Activated T-helper 1 cell treated with anti-CD3 and anti-CD28 coated beads, Interleukin-12 subunit alpha, Interleukin-12 subunit beta, Interleukin-2, Interleukin-4 antibody, amounts not matched to agents 30 ng/mL and 10 ng/mL and 1 ng/mL, durations not matched to agents 14 hours and 24 hours and 36 hours (primary cell): Measurements from ENCODE around the gene CROCC2. TPM values are rescaled to one million over a fixed set of nuclear protein-coding genes. Genes with fewer than 3 reads are reported as not detected.

ENCODE experiments used
- DNase-seq: peaks from one replicate; pipeline ENCODE4 v3.0.0; 2021; ENCODE audit warnings: low spot score
- H3K27ac Mint-ChIP-seq: one replicate; pipeline ENCODE4 v1.8.0; 2021; ENCODE audit warnings: mild to moderate bottlenecking, mixed read lengths
- H3K27me3 Mint-ChIP-seq: one replicate; pipeline ENCODE4 v1.8.0; 2022; ENCODE audit warnings: mild to moderate bottlenecking, moderate library complexity, mixed read lengths; ENCODE audit not compliant: insufficient read depth
- H3K36me3 Mint-ChIP-seq: one replicate; pipeline ENCODE4 v1.8.0; 2021; ENCODE audit warnings: low read depth, mixed read lengths
- H3K4me1 Mint-ChIP-seq: one replicate; pipeline ENCODE4 v1.8.0; 2021; ENCODE audit warnings: low read depth, mixed read lengths
- H3K4me3 Mint-ChIP-seq: one replicate; pipeline ENCODE4 v1.8.0; 2021; ENCODE audit warnings: mild to moderate bottlenecking, moderate library complexity, mixed read lengths
- H3K9me3 Mint-ChIP-seq: one replicate; pipeline ENCODE4 v1.8.0; 2021; ENCODE audit warnings: mixed read lengths
- intact Hi-C: fragments of 100-400 bp; cut with micrococcal nuclease; formaldehyde crosslinking; loops from one replicate; pipeline ENCODE4 v1.15.1; 2024
- total RNA-seq: library from RNA; stranded (reverse); gene quantifications from 2 replicates; pipeline ENCODE4 v1.2.3, GENCODE V29; 2022

CROCC2 gene
- total RNA-seq, 1 donor from 2014 or later, result not detected

DNA sequence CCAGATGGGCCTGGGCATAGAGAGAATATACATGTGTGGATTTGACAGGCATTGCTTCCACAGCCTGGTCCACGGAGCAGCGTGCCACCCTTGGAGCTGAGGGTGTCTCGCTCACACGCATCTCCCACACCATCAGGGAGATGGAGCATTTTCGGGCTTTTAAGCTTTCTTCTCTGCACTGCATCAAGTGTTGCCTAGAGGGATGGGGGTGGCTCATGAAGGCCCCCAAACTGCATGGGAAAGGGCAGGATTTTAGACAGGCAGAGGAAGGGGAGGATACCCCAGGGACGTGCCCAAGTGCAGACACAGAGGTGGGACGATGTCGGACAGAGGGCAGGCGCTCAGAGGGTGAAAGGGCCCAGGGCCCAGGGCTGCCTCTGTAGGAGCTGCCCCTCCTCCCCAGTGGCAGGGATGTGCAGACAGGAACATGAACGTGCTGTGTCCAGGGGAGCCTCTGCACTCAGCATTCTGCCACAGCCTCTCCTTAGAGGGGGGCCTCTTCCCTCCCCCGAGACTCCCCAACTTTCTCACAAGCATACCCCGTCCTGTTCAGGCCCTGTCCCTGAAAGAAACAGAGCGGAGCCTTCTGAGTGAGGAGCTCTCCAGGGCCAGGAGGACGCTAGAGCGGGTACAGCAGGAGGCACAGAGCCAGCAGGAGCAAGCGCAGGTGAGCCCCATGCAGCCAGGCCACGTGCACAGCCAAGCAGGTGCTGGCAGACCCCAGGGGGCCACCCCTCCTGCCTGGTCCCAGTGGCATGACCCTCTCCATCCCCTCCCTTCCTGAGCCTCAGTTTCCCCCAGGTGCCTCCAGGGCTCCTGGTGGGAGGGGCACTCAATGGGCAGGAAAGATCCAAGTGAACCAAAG is 49.4 kb downstream of the CROCC2 start:
- H3K9me3 Mint-ChIP-seq, result no peaks in the 10 kb centered on the region
- intact Hi-C loops, result no loop called here

DNA sequence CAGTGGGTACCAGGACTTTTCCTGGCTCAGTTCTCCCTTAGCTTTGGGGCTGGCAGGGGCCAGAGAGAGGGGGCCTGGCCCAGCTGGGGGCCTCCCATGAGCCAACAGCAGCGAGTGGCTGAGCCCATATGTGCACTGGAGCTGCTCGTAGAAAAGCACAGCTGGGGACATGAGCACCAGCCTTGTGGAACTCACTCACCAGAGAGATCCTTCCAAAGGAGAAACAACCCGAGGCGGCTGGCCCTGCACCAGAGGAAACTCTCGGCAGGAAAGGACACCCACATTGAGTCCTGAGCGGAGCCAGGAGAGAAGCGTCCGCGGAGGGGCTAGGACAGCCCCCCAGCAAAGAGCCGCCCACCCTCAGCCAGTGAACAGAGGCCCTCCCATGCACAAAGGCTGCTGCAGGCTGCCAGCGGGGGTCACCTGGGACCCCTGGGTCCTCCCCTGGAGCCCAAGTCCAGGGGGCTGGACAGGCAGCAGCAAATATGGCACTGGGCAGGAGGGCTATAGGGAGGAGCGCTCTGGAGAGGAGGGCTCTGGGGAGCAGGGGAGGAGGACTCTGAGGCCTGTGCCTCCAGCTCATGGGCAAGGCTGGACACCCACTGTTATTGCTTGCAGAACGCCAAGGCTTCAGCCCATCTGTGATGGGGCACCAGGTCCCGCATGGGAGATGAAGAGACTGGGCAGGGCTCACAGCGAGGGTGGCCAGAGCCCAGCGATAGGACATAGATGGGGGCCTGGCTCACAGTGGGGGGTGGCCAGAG is 50.2 kb downstream of the CROCC2 start:
- DNase-seq, result no peak
- Mint-ChIP-seq H3K9me3 (no peaks in the 10 kb centered on the region), H3K4me3 (no peak overlapping the region), H3K27me3 (peaks cover 4% of the 10 kb centered on the region), H3K27ac (no peak overlapping the region), H3K36me3 (no peaks in the 10 kb centered on the region), H3K4me1 (no peaks in the 10 kb centered on the region)
- intact Hi-C loops, result no loop called here

More for the DNA sequence above, 49.4 kb downstream of the CROCC2 start:
- Mint-ChIP-seq H3K27ac (no peak overlapping the region), H3K4me1 (no peaks in the 10 kb centered on the region), H3K4me3 (no peak overlapping the region), H3K27me3 (peaks cover 4% of the 10 kb centered on the region), H3K36me3 (no peaks in the 10 kb centered on the region)
- DNase-seq, result no peak

GRCh38 chr2:240956935-240957655 is 51.0 kb downstream of the CROCC2 start:
- H3K27me3 Mint-ChIP-seq, result peaks cover 4% of the 10 kb centered on the region
- no peaks in the 10 kb centered on the region for H3K9me3 Mint-ChIP-seq
- H3K4me1 Mint-ChIP-seq, result no peaks in the 10 kb centered on the region
- H3K27ac Mint-ChIP-seq, result no peak overlapping the region
- DNase-seq, result no peak
- no peaks in the 10 kb centered on the region for H3K36me3 Mint-ChIP-seq
- intact Hi-C loops, result no loop called here
- no peak overlapping the region for H3K4me3 Mint-ChIP-seq

DNA sequence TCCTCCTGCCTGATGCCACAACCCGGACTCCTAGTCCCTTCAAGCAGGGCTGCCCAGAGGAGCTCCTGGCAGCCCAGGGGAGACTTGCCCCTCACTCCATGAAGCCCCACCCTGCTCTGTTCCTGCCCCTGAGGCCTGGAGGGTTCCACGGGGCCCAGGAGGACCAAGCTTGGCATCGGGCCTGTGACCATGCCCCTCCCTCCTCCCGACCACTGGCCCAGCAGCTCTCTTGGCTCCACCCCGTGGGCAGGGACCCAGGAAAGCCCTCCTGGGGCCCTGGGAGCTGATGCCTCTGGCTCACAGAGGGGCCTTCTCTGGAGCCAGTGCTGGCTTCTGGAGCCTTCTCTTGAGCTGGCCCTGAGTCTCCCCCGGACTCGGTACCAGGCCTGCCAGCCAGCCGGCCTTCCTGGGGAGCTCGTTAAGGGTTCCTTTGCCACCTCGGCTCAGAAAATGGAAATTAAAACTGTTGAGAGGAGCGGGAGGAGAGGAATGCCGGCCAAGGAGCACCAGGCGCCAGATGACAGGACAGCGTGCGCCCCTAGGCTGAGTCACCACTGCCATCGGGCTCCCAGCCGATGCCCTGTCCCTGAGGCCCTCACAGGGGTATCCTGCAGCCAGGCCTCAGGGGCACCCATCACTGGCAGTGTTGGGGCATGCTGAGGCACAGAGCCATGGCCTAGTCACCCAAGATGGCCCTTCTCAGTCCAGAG is 51.7 kb downstream of the CROCC2 start:
- Mint-ChIP-seq H3K4me1 (no peaks in the 10 kb centered on the region), H3K27ac (no peak overlapping the region), H3K36me3 (no peaks in the 10 kb centered on the region), H3K27me3 (peaks cover 4% of the 10 kb centered on the region), H3K9me3 (no peaks in the 10 kb centered on the region), H3K4me3 (no peak overlapping the region)
- DNase-seq, result no peak
- intact Hi-C loops, result no loop called here

- intact Hi-C loops, result no loop called here
- no peaks in the 10 kb centered on the region for H3K4me1 Mint-ChIP-seq
- H3K27me3 Mint-ChIP-seq, result peaks cover 4% of the 10 kb centered on the region
- no peak for DNase-seq
- no peaks in the 10 kb centered on the region for H3K36me3 Mint-ChIP-seq
- H3K27ac Mint-ChIP-seq, result no peak overlapping the region
- H3K9me3 Mint-ChIP-seq, result no peaks in the 10 kb centered on the region
- no peak overlapping the region for H3K4me3 Mint-ChIP-seq
Measured at GRCh38 chr2:240958366-240959213, 52.5 kb downstream of the CROCC2 start.

DNA sequence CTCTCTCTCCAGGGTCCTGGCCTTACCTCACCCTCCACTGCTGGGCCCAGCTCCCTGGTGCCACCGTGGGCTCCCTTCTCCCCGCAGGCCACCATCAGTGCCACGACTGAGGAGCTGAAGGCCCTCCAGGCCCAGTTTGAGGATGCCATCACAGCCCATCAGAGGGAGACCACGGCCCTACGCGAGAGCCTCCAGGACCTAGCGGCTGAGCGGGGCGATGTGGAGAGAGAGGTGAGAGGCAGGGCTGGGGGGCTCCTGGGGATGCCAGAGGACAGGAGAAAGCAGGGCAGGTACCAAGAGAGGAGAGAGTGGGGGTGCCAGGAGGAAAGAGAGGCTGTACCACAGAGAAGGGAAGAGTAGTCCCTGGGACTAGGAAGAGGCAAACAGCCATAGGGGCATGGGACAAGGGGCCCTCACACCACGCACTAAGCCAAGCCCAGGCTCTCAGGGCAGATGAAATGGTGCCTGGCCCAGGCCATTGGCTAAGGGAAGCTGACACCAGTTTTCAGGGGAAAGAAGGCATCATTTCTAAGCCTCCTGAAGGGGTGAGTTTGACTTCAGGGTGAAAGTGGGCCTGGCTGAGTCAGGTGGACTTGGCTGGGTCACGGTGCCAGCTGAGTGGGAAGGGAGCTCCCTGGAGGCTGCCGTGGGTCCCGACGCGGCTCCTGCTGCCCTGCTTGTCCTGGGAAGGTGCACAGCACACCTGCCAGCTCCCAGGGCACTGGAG is 53.2 kb downstream of the CROCC2 start:
- H3K36me3 Mint-ChIP-seq, result no peaks in the 10 kb centered on the region
- peaks cover 4% of the 10 kb centered on the region for H3K27me3 Mint-ChIP-seq
- H3K9me3 Mint-ChIP-seq, result no peaks in the 10 kb centered on the region
- no peak for DNase-seq
- no peaks in the 10 kb centered on the region for H3K4me1 Mint-ChIP-seq
- no peak overlapping the region for H3K27ac Mint-ChIP-seq
- intact Hi-C loops, result no loop called here
- H3K4me3 Mint-ChIP-seq, result no peak overlapping the region

GRCh38 chr2:240959941-240960308 is 53.8 kb downstream of the CROCC2 start:
- DNase-seq, result no peak
- intact Hi-C loops, result no loop called here
- Mint-ChIP-seq H3K4me1 (no peaks in the 10 kb centered on the region), H3K27me3 (peaks cover 4% of the 10 kb centered on the region), H3K27ac (no peak overlapping the region), H3K36me3 (no peaks in the 10 kb centered on the region), H3K9me3 (no peaks in the 10 kb centered on the region), H3K4me3 (no peak overlapping the region)

GRCh38 chr2:240960309-240960970 is 54.3 kb downstream of the CROCC2 start:
- Mint-ChIP-seq H3K27me3 (peaks cover 4% of the 10 kb centered on the region), H3K9me3 (no peaks in the 10 kb centered on the region), H3K36me3 (no peaks in the 10 kb centered on the region), H3K27ac (no peak overlapping the region), H3K4me3 (no peak overlapping the region), H3K4me1 (no peaks in the 10 kb centered on the region)
- intact Hi-C loops, result no loop called here
- no peak for DNase-seq

DNA sequence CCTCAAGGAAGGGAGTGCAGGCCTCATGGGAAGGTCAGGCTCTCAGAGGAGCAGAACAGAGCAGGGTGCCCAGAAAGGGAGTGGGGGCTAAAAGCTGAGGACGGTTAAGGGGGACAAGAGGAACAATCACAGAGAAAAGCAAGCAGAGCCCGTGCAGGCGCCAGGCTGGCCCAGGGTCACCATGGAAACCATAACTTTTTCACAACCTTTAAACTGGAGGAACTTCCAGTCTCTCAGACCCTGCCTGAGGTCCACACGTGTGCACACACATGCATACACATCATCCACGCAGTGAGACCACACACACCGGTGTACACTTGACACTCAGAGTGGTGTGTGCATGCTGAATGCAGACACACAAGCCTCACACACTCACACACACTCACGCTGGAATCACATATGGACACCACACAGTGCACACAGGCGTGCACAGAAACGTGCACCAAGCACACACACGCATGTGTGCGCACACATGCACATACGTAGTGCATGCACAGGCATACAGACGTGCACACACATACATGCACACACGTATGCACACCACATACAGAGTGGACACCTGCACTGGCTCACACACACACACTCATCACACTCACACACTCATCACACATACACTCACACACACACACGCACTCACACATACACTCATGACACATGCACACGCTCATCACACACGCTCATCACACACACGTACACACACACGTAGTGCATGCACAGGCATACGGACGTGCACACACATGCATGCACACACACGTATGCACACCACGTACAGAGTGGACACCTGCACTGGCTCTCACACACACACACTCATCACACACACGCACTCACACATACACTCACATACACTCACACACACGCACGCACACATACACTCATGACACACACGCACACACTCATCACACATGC is 55.1 kb downstream of the CROCC2 start:
- DNase-seq, result no peak
- Mint-ChIP-seq H3K9me3 (no peaks in the 10 kb centered on the region), H3K36me3 (no peaks in the 10 kb centered on the region), H3K27me3 (peaks cover 4% of the 10 kb centered on the region), H3K4me1 (no peaks in the 10 kb centered on the region), H3K4me3 (no peak overlapping the region), H3K27ac (no peak overlapping the region)
- intact Hi-C loops, result no loop called here

- H3K36me3 Mint-ChIP-seq, result no peaks in the 10 kb centered on the region
- DNase-seq, result no peak
- no peaks in the 10 kb centered on the region for H3K9me3 Mint-ChIP-seq
- no peaks in the 10 kb centered on the region for H3K4me1 Mint-ChIP-seq
- peaks cover 4% of the 10 kb centered on the region for H3K27me3 Mint-ChIP-seq
- intact Hi-C loops, result no loop called here
- no peak overlapping the region for H3K4me3 Mint-ChIP-seq
- no peak overlapping the region for H3K27ac Mint-ChIP-seq
Measured at GRCh38 chr2:240961910-240962299, 55.8 kb downstream of the CROCC2 start.
